HEK293T (cell line): ENCODE results near the gene MED22.
A peak's percentile ranks its signal among the peaks of the same experiment; 100 is the strongest.

ENCODE experiments used
- CTCF ChIA-PET: fragments of 350-600 bp; formaldehyde crosslinking; extraction: SDS; loops from one replicate; lab custom pipeline; 2021; ENCODE audit warnings: antibody characterized with exemption, inconsistent platforms; lab: Yijun Ruan, JAX
- POLR2A ChIA-PET: fragments of 350-600 bp; formaldehyde crosslinking; extraction: SDS; loops from one replicate; lab custom pipeline; 2020; ENCODE audit warnings: antibody characterized with exemption, inconsistent platforms; lab: Yijun Ruan, JAX
- DNase-seq: peaks from one replicate; pipeline ENCODE4 v3.0.0; 2012; ENCODE audit warnings: mixed read lengths; ENCODE audit errors: extremely low spot score
- ARNT ChIP-seq: fragments of 450-650 bp; IDR thresholded peaks from 2 replicates; pipeline ENCODE4 v1.6.1; 2017; ENCODE audit warnings: mild to moderate bottlenecking
- BHLHE40 ChIP-seq: fragments of 450-650 bp; IDR thresholded peaks from 2 replicates; pipeline ENCODE4 v1.6.1; 2016; ENCODE audit warnings: mild to moderate bottlenecking, moderate library complexity, borderline replicate concordance
- CTBP1 ChIP-seq: fragments of 450-650 bp; IDR thresholded peaks from 2 replicates; pipeline ENCODE4 v1.6.1; 2016; ENCODE audit warnings: borderline replicate concordance
- ELF4 ChIP-seq: fragments of 450-650 bp; IDR thresholded peaks from 2 replicates; pipeline ENCODE4 v1.6.1; 2017; ENCODE audit warnings: antibody characterized with exemption
- FOXA1 ChIP-seq: fragments of 450-650 bp; IDR thresholded peaks from 2 replicates; pipeline ENCODE4 v1.6.1; 2016; ENCODE audit warnings: mild to moderate bottlenecking
- FOXK2 ChIP-seq: fragments of 450-650 bp; IDR thresholded peaks from 2 replicates; pipeline ENCODE4 v1.6.1; 2016; ENCODE audit warnings: mild to moderate bottlenecking
- FOXM1 ChIP-seq: fragments of 450-650 bp; IDR thresholded peaks from 2 replicates; pipeline ENCODE4 v1.6.1; 2017; ENCODE audit warnings: mild to moderate bottlenecking, borderline replicate concordance
- HDGF ChIP-seq: fragments of 450-650 bp; IDR thresholded peaks from 2 replicates; pipeline ENCODE4 v1.6.1; 2017; ENCODE audit warnings: antibody characterized with exemption, borderline replicate concordance
- L3MBTL2 ChIP-seq: fragments of 450-650 bp; conservative IDR thresholded peaks from 2 replicates; pipeline ENCODE4 v1.6.1; 2016; ENCODE audit warnings: mild to moderate bottlenecking
- LEF1 ChIP-seq: fragments of 450-650 bp; IDR thresholded peaks from 2 replicates; pipeline ENCODE4 v1.6.1; 2017; ENCODE audit warnings: mild to moderate bottlenecking, borderline replicate concordance
- NFRKB ChIP-seq: fragments of 450-650 bp; IDR thresholded peaks from 2 replicates; pipeline ENCODE4 v1.6.1; 2016; ENCODE audit warnings: mild to moderate bottlenecking, moderate library complexity
- PKNOX1 ChIP-seq: fragments of 450-650 bp; IDR thresholded peaks from 2 replicates; pipeline ENCODE4 v1.6.1; 2016
- SP1 ChIP-seq: fragments of 450-650 bp; IDR thresholded peaks from 2 replicates; pipeline ENCODE4 v1.6.1; 2017
- SUZ12 ChIP-seq: fragments of 450-650 bp; IDR thresholded peaks from 2 replicates; pipeline ENCODE4 v1.6.1; 2016; ENCODE audit warnings: mild to moderate bottlenecking
- TARDBP ChIP-seq: fragments of 450-650 bp; IDR thresholded peaks from 2 replicates; pipeline ENCODE4 v1.6.1; 2016
- ZNF384 ChIP-seq: fragments of 450-650 bp; IDR thresholded peaks from 2 replicates; pipeline ENCODE4 v1.6.1; 2016

Gene MED22

GRCh38 chr9:133353548-133353947 is 5.6 kb upstream of the MED22 start:
- POLR2A ChIA-PET, result interaction anchor here (1.0 to 1.3 kb wide), 3 partner anchors 14 to 51 kb away, joined by 3 to 4 read pairs (median 3); no protein-coding TSS in a partner anchor

GRCh38 chr9:133352635-133353340 is 4.9 kb upstream of the MED22 start:
- TF ChIP-seq CTBP1 (no peak), FOXK2 (no peak), FOXA1 (no peak), ELF4 (no peak), ARNT (no peak), SP1 (no peak)
- CTCF ChIA-PET, result no interaction called here
- POLR2A ChIA-PET, result interaction anchor here (0.6 to 2.8 kb wide), 2 partner anchors 13 to 193 kb away, joined by 3 to 9 read pairs; no protein-coding TSS in a partner anchor
- no peak for DNase-seq

More at GRCh38 chr9:133353548-133353947, 5.6 kb upstream of the MED22 start:
- DNase-seq, result no peak
- CTCF ChIA-PET, result no interaction called here
- TF ChIP-seq HDGF, result no peak
- no peak for TF ChIP-seq CTBP1
- no peak for TF ChIP-seq TARDBP
- no peak for TF ChIP-seq SP1
- TF ChIP-seq SUZ12, result no peak
- no peak for TF ChIP-seq ARNT
- TF ChIP-seq LEF1, result no peak
- TF ChIP-seq ZNF384, result no peak

GRCh38 chr9:133351908-133352634 is 4.1 kb upstream of the MED22 start:
- ChIA-PET CTCF (interaction anchor here (0.6 to 0.8 kb wide), 3 partner anchors 20 to 167 kb away, joined by 3 to 4 read pairs (median 3); no protein-coding TSS in a partner anchor), POLR2A (interaction anchor here (0.6 to 2.8 kb wide), 4 partner anchors 12 to 192 kb away, joined by 3 to 13 read pairs (median 6); partner anchors contain the start of gene STKLD1)
- TF ChIP-seq FOXA1, result no peak
- no peak for TF ChIP-seq BHLHE40
- TF ChIP-seq ARNT, result no peak
- TF ChIP-seq ZNF384, result no peak
- TF ChIP-seq ELF4, result no peak
- TF ChIP-seq NFRKB, result no peak
- no peak for TF ChIP-seq TARDBP
- TF ChIP-seq FOXM1, result no peak
- TF ChIP-seq HDGF, result 0 out of 2 replicates have a peak, but pooled peaks have one; percentile 48
- TF ChIP-seq L3MBTL2, result 0 out of 2 replicates have a peak, but pooled peaks have one; percentile 6
- TF ChIP-seq LEF1, result no peak
- no peak for TF ChIP-seq CTBP1
- TF ChIP-seq FOXK2, result no peak
- DNase-seq, result peak; percentile 57

GRCh38 chr9:133351526-133351907 is 3.6 kb upstream of the MED22 start:
- ChIA-PET POLR2A (interaction anchor here (1.1 to 2.8 kb wide), 4 partner anchors 12 to 108 kb away, joined by 3 to 13 read pairs (median 6); partner anchors contain the start of genes CACFD1 and STKLD1), CTCF (interaction anchor here (0.6 to 1.2 kb wide), 5 partner anchors 8 to 166 kb away, joined by 3 to 4 read pairs (median 3); no protein-coding TSS in a partner anchor)
- DNase-seq, result no peak
- no peak for TF ChIP-seq FOXM1
- TF ChIP-seq TARDBP, result no peak
- no peak for TF ChIP-seq ELF4
- no peak for TF ChIP-seq FOXA1
- TF ChIP-seq PKNOX1, result no peak
- no peak for TF ChIP-seq HDGF
- no peak for TF ChIP-seq SUZ12
- TF ChIP-seq LEF1, result no peak
- TF ChIP-seq NFRKB, result no peak
- TF ChIP-seq FOXK2, result no peak
- TF ChIP-seq CTBP1, result no peak
- no peak for TF ChIP-seq ZNF384
- TF ChIP-seq BHLHE40, result no peak
- no peak for TF ChIP-seq ARNT
- TF ChIP-seq SP1, result no peak
- TF ChIP-seq L3MBTL2, result no peak

- POLR2A ChIA-PET, result interaction anchor here (1.0 to 2.8 kb wide), 4 partner anchors 8 to 27 kb away, joined by 3 to 13 read pairs (median 6); partner anchors contain the start of gene STKLD1
Observed at GRCh38 chr9:133349965-133350616, 2.2 kb upstream of the MED22 start.

More at GRCh38 chr9:133349965-133350616, 2.2 kb upstream of the MED22 start:
- TF ChIP-seq CTBP1, result no peak
- TF ChIP-seq LEF1, result no peak
- no peak for TF ChIP-seq PKNOX1
- no peak for TF ChIP-seq ZNF384
- TF ChIP-seq SUZ12, result no peak
- no peak for TF ChIP-seq L3MBTL2
- TF ChIP-seq TARDBP, result no peak
- TF ChIP-seq ARNT, result no peak
- TF ChIP-seq BHLHE40, result no peak
- TF ChIP-seq HDGF, result no peak
- no peak for TF ChIP-seq SP1
- no peak for TF ChIP-seq ELF4
- no peak for TF ChIP-seq FOXK2
- TF ChIP-seq FOXA1, result no peak
- TF ChIP-seq FOXM1, result no peak
- no peak for TF ChIP-seq NFRKB
- no peak for DNase-seq
- CTCF ChIA-PET, result no interaction called here
